GM21515 (cell line): Measurements from ENCODE around the gene SMYD2.
A peak's percentile ranks its signal among the peaks of the same experiment; 100 is the strongest.

Experiments used
- ATAC-seq: cut with Tn5 transposase; IDR thresholded peaks from one replicate; pipeline ENCODE4 v1.9.1; 2021; ENCODE audit not compliant: unreplicated experiment

SMYD2 gene

DNA sequence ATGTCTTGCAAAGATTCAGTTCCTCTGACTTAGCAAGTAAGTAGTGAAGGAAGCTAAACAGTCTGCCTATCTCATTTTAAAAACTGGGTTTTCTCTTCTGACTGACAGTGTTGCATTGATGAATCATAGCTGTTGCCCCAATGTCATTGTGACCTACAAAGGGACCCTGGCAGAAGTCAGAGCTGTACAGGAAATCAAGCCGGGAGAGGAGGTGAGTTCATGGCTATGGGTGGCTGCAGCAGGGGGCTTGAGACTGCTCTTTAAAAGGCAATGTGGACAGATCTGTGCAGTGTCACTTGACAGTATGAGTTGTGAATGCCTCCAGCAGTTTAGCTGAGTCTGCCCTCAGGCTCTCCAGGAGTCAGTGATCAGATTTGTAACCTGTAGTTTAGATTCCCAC lies 46.6 kb downstream of the SMYD2 start:
- no peak for ATAC-seq

GRCh38 chr1:214328770-214329469 lies 48.0 kb downstream of the SMYD2 start:
- peak; percentile 93 for ATAC-seq

- ATAC-seq, result no peak
Observed at GRCh38 chr1:214329470-214330220, 48.7 kb downstream of the SMYD2 start.

DNA sequence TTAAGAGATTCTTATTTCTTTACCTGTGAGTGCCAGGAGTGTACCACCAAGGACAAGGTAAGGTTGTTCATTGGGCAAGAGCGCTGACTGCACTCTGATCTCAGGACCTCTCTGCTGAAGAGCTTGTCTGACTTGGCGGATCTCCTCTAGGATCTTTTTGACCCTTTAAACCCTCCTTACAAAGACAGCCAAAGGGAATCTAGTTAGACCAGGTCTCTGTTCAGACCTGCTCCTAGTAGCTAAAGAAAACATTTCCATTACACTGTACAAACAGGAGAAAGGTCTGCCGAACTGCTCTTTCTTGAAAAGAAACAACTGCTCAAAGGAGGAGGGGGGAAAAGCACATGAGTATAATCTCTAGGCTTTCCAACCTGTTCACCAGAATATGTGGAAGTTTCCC lies 49.3 kb downstream of the SMYD2 start:
- no peak for ATAC-seq

DNA sequence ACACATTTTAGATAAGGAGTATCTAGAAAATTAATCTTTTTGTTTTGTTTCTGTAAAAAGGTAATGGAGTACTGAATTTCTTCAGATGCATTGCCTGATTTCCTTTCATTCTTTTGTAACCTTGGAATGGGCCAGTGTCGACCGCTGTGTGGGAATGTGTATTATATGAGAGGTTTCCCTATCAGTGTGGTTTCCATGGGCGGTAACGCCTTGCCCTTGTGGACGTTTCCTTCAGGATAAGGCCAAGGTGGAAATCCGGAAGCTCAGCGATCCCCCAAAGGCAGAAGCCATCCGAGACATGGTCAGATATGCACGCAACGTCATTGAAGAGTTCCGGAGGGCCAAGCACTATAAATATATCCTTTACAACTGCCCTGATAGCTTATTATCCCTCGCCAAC lies 49.8 kb downstream of the SMYD2 start:
- ATAC-seq, result no peak

DNA sequence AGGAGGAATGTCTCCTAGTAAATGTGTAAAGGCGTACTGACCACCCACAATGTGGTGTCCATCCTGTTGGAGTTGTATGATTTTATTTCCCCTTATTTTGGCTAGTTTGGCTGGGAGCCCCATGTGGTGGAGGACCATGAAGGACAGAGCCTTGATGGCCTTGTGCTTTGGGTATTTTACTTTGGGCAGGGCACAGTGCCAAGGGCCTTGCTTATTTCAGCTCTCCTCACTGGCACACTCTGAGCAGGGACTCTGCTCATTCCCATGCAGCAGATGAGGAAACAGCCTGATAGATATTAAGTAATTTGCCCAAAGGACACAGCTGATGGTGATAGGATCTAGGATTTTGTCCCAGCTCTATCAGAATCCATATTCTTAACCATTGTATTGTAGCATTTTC lies 50.2 kb downstream of the SMYD2 start:
- ATAC-seq, result no peak

GRCh38 chr1:214331827-214332423 lies 51.0 kb downstream of the SMYD2 start:
- no peak for ATAC-seq

DNA sequence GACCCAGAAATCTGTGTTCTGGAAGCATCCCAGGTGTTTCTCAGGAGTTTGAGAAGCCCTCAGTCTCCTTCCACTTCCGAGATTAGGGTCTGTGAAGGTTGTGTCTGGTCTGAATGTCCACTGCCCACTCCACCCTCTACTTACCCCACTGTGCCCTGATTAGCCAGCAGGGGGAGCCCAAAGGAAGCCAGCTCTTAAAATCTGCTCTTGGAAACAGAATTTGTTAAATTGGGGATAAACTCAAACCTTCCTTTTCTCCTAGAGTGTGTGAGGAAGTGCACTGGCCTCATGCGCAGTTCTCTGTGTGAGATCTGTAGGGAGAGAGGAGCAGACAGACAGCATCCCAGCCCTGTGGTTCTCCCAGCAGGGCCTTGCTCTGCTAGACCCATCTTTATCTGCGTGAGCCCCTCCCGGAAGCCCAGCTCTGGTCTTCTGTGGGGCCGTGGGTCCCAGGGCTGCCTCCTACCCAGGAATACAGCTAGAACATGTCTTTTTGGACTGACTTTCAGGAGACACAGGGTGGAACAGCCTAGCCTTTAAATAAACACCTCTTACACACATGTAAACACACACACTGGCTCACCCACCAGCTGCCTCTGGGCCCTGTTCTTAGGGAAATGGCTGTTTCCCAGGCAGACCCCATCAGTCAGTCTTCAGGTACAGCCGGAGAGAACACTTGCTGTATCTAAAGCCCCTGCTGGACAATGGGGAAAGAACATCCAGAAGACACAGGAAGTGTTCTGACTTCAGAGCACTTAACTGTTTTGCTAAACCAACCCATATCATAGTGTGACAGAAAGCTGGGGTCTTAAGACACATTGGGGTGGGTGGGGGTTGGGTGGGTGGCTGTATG lies 52.2 kb downstream of the SMYD2 start:
- ATAC-seq, result peak; percentile 41

- no peak for ATAC-seq
Observed at GRCh38 chr1:214335567-214335966, 54.6 kb downstream of the SMYD2 start.

- ATAC-seq, result no peak
Observed at GRCh38 chr1:214337015-214337414, 56.1 kb downstream of the SMYD2 start.

DNA sequence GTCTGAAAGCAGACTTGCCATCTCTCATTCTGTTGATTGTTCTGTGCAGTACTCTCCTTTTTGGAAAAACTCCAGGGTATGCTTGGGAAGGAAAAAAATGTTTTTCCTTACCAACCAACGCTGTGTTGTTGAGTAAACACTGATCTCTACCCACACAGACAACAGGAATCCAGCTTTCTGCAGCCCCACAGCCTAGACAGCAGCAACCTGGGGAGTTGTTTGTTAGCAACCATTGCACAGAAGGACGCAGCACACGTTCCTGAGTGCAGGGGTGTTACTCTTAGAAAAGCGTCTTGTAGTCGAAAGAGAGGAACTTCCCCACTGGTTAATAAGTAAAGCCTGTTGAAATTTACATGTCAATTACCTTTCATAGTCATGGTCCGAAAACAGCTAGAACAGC lies 56.6 kb downstream of the SMYD2 start:
- ATAC-seq, result no peak

DNA sequence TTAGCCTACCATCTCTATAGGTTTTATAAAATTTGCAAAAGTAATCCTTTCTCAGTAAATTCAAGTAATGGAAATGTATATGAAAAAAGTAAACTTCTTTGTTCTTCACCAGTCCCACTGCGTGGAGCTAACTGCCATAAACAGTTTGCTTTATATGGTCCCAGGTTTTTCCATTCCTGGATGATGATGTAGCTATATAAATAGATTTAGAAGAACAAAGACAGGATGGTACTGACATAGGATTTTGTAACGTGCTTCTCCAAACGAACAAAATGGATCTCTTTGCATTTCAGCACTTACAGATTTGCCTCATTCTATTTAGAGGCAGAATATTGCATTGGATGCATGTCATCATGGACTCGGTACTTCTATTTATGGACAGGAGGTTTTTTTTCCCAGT lies 57.3 kb downstream of the SMYD2 start:
- ATAC-seq, result no peak

DNA sequence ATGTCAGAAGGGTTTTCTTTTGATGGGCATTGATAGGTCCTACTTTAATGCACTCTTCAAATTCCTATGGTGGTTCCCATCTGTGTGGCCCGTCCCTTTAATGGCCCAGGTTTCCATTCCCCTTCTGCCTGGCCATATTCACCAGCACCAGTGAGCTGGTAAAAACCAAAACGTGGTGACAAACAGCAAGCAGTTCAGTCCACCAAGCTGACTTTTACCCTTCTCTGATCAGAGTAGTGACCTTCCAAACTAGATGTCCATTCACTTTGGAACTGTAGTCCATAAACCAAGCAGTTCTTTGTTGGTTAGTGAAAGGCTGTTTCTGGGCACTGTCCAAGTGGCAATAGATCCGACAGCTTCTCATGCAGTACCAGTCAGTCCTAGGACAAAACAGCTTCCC lies 60.5 kb downstream of the SMYD2 start:
- ATAC-seq, result no peak

DNA sequence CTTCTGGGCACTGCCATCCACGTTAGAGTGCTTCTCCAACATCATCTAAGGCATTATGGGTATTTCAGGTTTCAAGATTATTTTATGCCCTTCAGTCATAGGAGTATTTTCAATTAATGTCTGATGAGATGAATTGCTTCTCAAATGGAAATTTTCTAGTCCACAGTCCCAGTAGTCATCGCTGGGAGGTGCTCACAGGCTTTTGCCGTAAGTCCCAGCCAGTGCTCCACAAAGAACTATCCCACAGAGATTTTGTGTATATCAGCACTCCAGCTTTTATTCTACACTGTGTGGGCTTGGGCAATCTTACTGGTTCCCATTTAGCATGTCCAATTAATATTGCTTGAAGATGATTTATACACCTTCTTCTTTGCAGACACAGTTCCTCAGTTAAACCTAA lies 61.0 kb downstream of the SMYD2 start:
- ATAC-seq, result no peak

DNA sequence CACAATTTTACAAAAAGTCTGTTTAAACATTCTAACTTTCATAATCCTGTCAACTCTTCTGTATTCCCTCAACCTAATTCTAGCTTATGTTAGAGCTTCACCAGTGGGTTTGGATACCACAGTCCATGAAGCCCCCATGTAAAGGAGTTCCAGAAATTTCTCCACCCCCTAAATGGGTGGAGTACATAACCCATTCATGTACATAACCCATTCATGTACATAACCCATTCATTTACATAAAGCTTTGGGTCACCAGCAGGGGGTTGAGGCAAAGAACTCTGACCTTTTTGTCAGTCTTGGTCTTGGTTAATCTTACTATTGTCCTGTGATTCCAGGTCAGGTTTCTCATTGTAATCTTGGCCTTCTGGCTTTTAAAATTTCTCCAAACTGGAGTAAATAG lies 61.6 kb downstream of the SMYD2 start:
- no peak for ATAC-seq

DNA sequence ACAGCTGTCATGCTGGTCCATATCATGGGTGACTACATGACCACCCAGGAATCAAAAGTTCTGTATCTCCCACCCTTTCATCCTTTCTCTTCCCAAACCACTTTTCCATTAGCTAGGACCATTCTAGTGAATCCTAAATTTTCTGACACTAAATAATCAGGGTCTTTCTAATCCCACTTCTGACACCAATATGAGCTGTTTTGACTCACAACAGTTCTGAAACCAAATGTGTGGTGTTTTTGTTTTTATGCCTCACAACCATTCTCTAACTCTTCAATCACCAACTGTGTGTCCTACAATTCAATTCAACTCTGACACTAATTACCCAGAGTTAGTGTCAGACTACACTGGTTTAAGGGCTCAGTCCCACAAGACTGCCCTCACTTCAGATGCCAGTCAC lies 63.9 kb downstream of the SMYD2 start:
- ATAC-seq, result no peak

GRCh38 chr1:214349008-214349407 lies 68.0 kb downstream of the SMYD2 start:
- ATAC-seq, result no peak

DNA sequence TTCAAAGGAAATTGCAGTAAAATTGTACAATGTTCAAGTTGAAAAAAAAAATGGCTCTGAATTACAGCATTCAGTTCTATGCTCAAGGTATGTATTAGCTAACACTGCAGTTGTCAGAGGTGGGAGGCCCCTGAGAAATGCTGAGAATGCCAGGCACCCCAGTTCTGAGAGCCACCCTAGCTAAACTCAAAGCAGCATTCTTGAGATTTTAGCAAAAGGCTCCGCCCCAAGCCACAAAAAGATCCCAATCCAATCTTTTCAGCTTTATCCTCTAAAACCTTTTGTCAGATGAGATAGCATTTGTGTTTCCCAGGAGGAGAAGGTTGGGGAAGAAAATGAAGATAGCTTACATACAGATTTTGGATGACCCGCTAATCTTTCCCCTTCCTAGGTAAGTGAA lies 68.8 kb downstream of the SMYD2 start:
- no peak for ATAC-seq

- no peak for ATAC-seq
Observed at GRCh38 chr1:214351551-214352277, 70.8 kb downstream of the SMYD2 start.

DNA sequence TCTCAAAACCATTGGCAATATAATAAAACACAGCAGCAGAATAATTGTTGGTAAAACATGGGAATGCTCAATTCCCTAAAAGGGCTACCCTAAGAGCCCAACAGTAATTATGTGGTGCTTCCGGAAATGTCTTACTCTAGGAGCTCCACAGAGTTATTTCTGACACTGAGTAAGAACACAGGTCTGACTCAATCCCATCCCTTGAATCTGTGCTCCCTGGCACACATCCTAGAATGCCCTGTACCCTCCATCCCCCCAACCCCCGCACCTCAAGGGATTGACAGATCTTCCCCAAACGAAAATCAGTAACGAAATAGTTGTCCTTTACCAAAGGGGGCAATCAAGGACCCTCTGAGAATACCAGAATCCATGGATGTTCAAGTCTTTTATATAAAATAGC lies 71.9 kb downstream of the SMYD2 start:
- ATAC-seq, result no peak
